Smooth muscle cell (in vitro differentiated cells): ENCODE measurements around the gene ABLIM1. TPM values are rescaled to one million over a fixed set of nuclear protein-coding genes. Genes with fewer than 3 reads are reported as not detected.

ENCODE experiments used
- DNase-seq: peaks from one replicate; lab custom pipeline; 2025; ENCODE audit not compliant: unreplicated experiment; lab: John Stamatoyannopoulos, UW
- H2AFZ ChIP-seq: fragments of 200-600 bp; sonication (generic); 2 replicates; pipeline ENCODE4 v1.6.0; 2016; ENCODE audit warnings: antibody characterized with exemption, low read depth, mild to moderate bottlenecking
- H3F3A ChIP-seq: fragments of 200-600 bp; sonication (generic); 2 replicates; pipeline ENCODE4 v1.6.0; 2017; ENCODE audit warnings: antibody characterized with exemption, low read depth
- H3K27ac ChIP-seq: fragments of 200-600 bp; sonication (generic); 2 replicates; pipeline ENCODE4 v1.5.1; 2016; ENCODE audit warnings: low read depth, mild to moderate bottlenecking
- H3K27me3 ChIP-seq: fragments of 200-600 bp; sonication (generic); 2 replicates; pipeline ENCODE4 v1.6.1; 2016; ENCODE audit warnings: low read depth, mild to moderate bottlenecking
- H3K36me3 ChIP-seq: fragments of 200-600 bp; sonication (generic); 2 replicates; pipeline ENCODE4 v1.5.1; 2016; ENCODE audit warnings: low read depth
- H3K4me1 ChIP-seq: fragments of 200-600 bp; sonication (generic); 2 replicates; pipeline ENCODE4 v1.5.1; 2016; ENCODE audit warnings: low read depth
- H3K4me2 ChIP-seq: fragments of 200-600 bp; sonication (generic); 2 replicates; pipeline ENCODE4 v1.6.0; 2016; ENCODE audit warnings: mild to moderate bottlenecking
- H3K4me3 ChIP-seq: fragments of 200-600 bp; sonication (generic); 2 replicates; pipeline ENCODE4 v1.5.1; 2016; ENCODE audit warnings: mild to moderate bottlenecking
- H3K79me2 ChIP-seq: fragments of 200-600 bp; sonication (generic); 2 replicates; pipeline ENCODE4 v1.6.0; 2016; ENCODE audit warnings: low read depth, mild to moderate bottlenecking
- H3K9ac ChIP-seq: fragments of 200-600 bp; sonication (generic); 2 replicates; pipeline ENCODE4 v1.6.0; 2016; ENCODE audit warnings: low read depth
- H3K9me3 ChIP-seq: fragments of 200-600 bp; sonication (generic); replicated peaks from 2 replicates; pipeline ENCODE4 v1.5.1; 2016; ENCODE audit warnings: low read depth
- H4K20me1 ChIP-seq: fragments of 200-600 bp; sonication (generic); 2 replicates; pipeline ENCODE4 v1.6.0; 2016; ENCODE audit warnings: low read depth
- WGBS: methylation state at CpG from one replicate; pipeline ENCODE4 v1.1.7; 2016; ENCODE audit warnings: low lambda C conversion rate; 5-methylcytosine and 5-hydroxymethylcytosine counted together
- polyA plus RNA-seq: library from polyadenylated mRNA; unstranded; fragments of >200 nt; fragmentation: Nextera tagmentation; extraction: Ambion mirVana; gene quantifications from 2 replicates; pipeline ENCODE4 v1.2.1, GENCODE V29; 2016
- total RNA-seq: library from RNA; depleted of rRNA; stranded (reverse); fragments of >200 nt; gene quantifications from 2 replicates; pipeline ENCODE4 v1.2.3, GENCODE V29; 2014
- TF ChIP-seq, protein P1 (sequence below): fragments of 200-600 bp; sonication (generic); IDR thresholded peaks from 2 replicates; pipeline ENCODE4 v1.5.1; 2017; ENCODE audit warnings: borderline replicate concordance, mild to moderate bottlenecking, antibody characterized with exemption; ENCODE audit not compliant: insufficient read depth, poor library complexity, severe bottlenecking

ABLIM1 gene
- total and polyA plus RNA-seq, 2 experiments from 2014 or later, result 1.6 to 17.6 TPM

- no peak overlapping the region for H3K4me3 ChIP-seq
- WGBS, result 85% methylated on average over 3 of the region's 3 CpGs
- H3K27ac ChIP-seq, result no peak overlapping the region
- no peak overlapping the region for H3K9ac ChIP-seq
- H3K27me3 ChIP-seq, result no peaks in the 10 kb centered on the region
- H4K20me1 ChIP-seq, result no peaks in the 10 kb centered on the region
- H3K79me2 ChIP-seq, result no peaks in the 10 kb centered on the region
- no peaks in the 10 kb centered on the region for H3K36me3 ChIP-seq
- no peak overlapping the region for H2AFZ ChIP-seq
- H3F3A ChIP-seq, result no peaks in the 10 kb centered on the region
- H3K9me3 ChIP-seq, result no peaks in the 10 kb centered on the region
- TF ChIP-seq, protein P1, sequence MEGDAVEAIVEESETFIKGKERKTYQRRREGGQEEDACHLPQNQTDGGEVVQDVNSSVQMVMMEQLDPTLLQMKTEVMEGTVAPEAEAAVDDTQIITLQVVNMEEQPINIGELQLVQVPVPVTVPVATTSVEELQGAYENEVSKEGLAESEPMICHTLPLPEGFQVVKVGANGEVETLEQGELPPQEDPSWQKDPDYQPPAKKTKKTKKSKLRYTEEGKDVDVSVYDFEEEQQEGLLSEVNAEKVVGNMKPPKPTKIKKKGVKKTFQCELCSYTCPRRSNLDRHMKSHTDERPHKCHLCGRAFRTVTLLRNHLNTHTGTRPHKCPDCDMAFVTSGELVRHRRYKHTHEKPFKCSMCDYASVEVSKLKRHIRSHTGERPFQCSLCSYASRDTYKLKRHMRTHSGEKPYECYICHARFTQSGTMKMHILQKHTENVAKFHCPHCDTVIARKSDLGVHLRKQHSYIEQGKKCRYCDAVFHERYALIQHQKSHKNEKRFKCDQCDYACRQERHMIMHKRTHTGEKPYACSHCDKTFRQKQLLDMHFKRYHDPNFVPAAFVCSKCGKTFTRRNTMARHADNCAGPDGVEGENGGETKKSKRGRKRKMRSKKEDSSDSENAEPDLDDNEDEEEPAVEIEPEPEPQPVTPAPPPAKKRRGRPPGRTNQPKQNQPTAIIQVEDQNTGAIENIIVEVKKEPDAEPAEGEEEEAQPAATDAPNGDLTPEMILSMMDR, result no peak
- peaks cover 3% of the 10 kb centered on the region for H3K4me1 ChIP-seq
- no peak for DNase-seq
- no peak overlapping the region for H3K4me2 ChIP-seq
These were observed 184.3 kb downstream of the ABLIM1 start for GRCh38 chr10:114473776-114474175.

DNA sequence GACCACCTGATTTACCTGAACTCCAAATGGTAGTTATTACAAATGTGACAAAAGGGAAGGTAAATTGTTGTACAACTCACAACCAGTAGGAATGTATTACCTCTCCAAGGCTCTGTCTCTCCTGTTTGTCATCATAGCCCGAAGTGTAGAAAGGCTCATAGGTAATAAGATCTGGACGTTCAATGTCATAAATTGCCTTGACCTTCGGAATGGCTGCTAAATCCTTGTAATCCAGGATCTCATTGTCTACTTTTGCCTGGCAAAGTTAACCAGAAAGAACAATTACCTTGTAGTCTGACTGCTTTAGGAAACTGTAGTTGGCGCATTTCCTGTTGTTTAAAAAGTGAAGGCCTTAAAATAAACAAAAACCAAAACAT lies 185.2 kb downstream of the ABLIM1 start:
- H4K20me1 ChIP-seq, result no peaks in the 10 kb centered on the region
- no peaks in the 10 kb centered on the region for H3K27me3 ChIP-seq
- peaks cover 3% of the 10 kb centered on the region for H3K4me1 ChIP-seq
- H3F3A ChIP-seq, result no peaks in the 10 kb centered on the region
- WGBS, result 84% methylated on average over 4 of the region's 4 CpGs
- no peak overlapping the region for H3K4me2 ChIP-seq
- H3K9ac ChIP-seq, result no peak overlapping the region
- H3K79me2 ChIP-seq, result no peaks in the 10 kb centered on the region
- TF ChIP-seq, protein P1, result no peak
- H3K9me3 ChIP-seq, result no peaks in the 10 kb centered on the region
- no peak overlapping the region for H3K27ac ChIP-seq
- no peak overlapping the region for H3K4me3 ChIP-seq
- no peak overlapping the region for H2AFZ ChIP-seq
- DNase-seq, result no peak
- no peaks in the 10 kb centered on the region for H3K36me3 ChIP-seq

DNA sequence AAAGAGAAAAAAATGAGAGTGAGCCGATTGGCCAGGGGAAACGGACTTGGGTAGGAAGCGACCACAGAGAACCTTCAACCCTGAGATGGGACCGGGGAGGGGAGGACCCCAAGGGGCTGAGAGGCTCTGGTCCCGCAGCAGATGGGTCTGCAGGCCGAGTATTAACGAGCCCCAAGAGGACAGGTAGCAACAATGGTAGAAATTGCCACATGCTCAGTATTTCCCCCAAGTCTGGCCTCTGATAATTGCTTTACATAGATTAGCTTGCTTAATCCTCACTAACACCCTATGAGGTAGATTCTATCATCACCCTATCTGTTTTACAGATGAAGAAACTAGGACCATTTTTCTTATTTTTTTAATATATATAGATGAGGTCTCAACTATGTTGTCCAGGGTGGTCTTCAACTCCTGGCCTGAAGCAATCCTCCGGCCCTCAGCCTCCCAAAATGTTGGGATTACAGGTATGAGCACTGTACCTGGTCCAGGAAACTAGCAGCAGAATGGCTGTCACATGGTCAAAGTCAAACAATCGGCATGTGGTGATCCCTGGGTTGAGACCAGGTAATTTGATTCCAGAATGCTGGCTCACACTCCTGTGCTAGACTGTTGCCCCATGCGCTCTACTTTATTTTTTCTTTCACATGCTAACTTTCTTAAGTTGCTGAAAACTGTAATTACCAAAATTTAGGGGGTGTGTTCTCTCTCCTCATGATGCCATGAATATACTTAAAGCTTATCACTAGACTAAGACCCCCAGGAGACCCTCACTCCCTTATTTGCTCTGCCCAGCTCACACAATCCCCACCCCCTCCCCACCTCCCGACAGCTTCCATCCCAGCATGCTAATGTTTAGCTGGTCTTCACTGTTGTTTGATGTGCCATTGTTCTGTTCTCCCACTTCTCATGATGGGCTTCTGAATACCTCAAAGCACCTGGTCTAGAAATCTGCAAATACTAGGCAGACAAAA lies 185.9 kb downstream of the ABLIM1 start:
- TF ChIP-seq, protein P1, result no peak
- H3K27me3 ChIP-seq, result no peaks in the 10 kb centered on the region
- WGBS, result 77% methylated on average over 11 of the region's 11 CpGs

More for the DNA sequence above, 185.9 kb downstream of the ABLIM1 start:
- Histone ChIP-seq H2AFZ (no peak overlapping the region), H3K36me3 (no peaks in the 10 kb centered on the region), H4K20me1 (no peaks in the 10 kb centered on the region), H3K9ac (no peak overlapping the region), H3K4me2 (no peak overlapping the region), H3K79me2 (no peaks in the 10 kb centered on the region), H3K27ac (no peak overlapping the region), H3F3A (no peaks in the 10 kb centered on the region), H3K4me3 (no peak overlapping the region), H3K4me1 (peaks cover 3% of the 10 kb centered on the region), H3K9me3 (no peaks in the 10 kb centered on the region)
- no peak for DNase-seq
